GM19324 (cell line): ENCODE results near the gene GNAS.
"Not testable (repeated sequence)": the region's sequence is repeated elsewhere in the genome, so short reads cannot be mapped to it uniquely, and the experiment has no call there.

Experiments used
- ATAC-seq: cut with Tn5 transposase; IDR thresholded peaks from one replicate; pipeline ENCODE4 v1.9.1; 2021; ENCODE audit warnings: mild to moderate bottlenecking, moderate library complexity; ENCODE audit not compliant: unreplicated experiment, low FRiP score

GNAS gene

DNA sequence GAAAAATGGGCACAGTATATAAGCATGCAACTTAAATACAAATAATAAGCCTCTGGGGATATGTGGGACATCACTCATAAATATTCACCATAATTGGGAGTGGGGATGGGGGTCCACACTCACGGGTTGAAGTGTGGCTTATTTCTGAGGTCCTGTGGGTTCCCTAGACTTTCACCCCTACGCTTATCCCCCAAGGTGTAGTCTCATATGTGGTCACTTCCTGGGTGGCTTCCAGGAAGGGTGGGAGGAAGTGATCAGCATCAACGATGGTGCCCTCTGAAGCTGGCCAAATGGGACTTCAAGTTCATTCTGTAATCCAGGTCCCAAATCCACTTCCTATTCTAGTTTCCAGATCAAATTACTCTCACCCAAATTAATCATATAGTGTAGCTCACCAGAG is 59.5 kb downstream of the GNAS start:
- ATAC-seq = no peak

DNA sequence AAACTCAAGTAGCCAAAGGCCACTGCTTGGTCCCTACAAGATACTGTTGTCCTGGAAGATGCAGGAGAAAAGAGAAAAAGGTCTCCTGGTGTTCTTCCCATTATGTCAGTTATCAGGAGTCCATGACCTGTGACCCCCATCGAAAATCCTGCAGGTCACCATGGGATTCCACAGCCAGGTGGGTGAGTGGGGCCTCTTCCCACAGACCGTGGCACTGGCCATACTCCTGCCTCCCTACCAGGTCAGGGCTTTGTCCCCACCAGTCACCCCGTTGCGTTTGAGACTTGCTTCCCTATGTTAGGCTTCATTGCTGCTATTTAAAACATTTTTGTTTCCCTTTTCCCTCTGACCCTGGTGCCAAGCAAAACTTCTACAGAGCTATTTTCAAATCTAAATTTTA is 60.6 kb downstream of the GNAS start:
- no peak for ATAC-seq

DNA sequence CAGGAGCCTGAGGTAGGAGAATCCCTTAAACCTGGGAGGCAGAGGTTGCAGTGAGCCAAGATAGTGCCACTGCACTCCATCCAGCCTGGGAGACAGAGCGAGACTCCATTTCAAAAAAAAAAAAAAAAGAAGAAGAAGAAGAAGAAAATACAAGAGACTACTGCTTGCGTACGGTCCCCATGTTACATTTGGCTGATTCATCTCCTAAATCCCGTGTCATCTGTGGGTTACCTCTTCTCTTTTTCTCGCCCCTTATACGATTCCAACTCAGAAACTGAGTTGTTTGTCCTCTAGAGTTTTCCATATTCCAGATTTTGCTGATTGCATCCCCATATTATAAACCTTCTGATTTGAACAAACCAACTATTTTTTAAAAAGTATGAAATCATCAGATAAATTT is 66.1 kb downstream of the GNAS start:
- no peak for ATAC-seq

DNA sequence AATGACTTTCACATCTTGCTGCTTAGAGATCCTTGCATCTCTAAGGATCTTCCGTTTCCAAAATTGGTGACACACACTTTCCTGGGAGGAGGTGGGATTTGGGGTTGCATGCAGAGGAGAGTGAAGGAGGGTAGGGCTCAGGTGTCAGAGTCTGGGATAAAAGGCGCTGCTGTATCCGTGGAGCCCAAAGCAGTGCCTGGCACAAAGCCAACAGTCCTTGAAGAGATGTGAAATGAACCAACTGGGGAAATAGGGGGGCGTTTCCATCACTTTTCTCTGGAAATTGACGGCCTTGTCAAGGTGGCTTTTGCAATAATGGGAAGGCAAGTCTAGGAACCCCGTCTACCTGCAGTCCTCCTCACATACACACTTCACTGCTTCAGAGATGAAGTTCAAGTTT is 69.0 kb downstream of the GNAS start:
- ATAC-seq = no peak

DNA sequence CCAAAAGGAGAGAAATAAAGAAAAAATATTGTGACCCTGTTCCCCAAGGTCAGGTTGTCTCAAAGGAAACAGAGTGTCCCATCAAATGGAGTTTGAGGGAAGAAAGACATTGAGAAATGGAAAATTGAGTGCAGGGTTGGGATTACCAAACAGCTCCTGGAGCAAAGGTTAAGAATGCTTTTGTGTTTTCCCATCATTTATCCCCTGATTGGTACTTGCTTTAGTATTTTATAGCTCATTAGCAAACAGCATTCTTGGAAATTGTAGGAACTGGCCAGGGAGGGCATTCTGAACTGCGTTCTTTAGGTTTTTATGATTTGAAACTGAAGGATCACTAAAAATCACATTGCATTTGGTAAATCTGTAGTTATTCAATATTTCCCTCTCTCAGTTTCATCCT is 69.5 kb downstream of the GNAS start:
- no peak for ATAC-seq

DNA sequence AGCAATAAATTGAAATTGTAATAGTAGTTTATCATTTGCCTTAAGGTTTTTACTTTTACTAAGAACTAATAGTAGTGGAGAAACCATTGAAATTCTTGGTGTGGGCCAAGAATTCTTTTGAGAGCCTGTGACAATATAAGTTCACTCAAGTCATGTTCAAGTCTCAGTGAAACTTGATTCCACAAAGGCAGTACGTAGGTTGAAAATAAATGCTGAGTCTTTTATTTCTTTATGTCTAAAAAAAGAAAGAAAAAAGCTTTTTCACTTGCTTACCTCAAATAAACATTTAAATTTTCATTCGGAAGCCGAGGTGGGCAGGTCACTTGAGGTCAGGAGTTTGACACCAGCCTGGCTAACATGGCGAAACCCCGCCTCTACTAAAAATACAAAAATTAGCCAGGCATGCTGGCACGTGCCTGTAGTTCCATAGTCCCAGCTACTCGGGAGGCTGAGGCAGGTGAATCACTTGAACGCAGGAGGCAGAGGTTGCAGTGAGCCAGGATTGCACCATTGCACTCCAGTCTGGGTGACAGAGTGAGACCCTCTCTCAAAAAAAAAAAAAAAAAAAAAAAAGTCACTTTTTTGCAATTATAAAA is 70.7 kb downstream of the GNAS start:
- no peak for ATAC-seq

DNA sequence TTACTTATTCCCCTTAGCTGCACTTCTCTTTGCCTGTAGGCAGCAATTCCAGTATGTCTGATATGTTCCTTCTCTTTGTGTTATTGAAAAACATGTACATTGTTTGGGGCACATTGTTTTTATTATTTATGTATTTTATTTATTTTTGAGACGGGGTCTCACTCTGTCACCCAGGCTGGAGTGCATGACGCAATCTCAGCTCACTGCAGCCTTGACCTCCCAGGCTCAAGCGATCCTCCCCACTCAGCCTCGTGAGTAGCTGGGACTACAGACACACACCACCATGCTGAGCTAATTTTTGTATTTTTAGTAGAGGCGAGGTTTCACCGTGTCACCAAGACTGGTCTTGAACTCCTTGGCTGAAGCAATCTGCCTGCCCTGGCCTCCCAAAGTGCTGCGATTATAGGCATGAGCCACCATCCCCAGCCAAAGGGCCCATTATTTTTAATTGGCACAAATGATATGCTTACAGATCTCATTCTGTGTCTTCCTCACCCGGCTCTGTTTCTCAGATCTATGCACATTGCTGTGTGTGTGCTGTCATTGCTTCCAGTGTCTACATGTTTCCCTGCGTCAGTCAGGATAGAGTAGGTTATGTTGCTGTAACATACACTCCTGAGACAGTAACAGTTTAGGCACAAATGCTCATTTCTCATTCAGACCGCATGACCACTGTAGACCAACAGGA is 74.4 kb downstream of the GNAS start:
- no peak for ATAC-seq

DNA sequence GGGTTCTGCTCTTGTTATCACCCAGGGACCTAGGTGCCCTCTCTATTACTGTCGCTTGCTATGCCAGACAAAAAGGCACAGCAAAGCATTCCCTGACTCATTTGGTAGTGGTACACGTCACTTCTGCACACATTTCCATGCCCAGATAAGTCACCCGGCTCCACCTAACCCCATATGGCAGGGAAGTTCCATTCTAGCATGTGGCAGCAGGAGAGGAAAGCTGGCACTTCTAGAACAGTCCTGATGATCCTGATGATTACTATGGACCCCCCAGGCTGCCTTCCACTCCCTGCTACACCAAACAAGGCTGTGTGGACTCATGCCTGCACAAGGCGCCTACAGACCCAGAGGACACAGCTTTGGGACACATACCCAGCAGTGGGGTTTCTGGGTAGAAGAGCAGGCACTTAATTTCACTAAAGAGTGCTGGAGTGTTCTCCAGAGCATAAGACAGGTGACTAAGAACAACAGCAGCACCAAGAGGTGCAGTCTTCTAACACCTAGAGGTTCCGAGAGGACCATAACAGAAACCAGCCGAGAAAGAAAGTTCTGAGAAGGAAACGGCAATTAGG is 75.1 kb downstream of the GNAS start:
- no peak for ATAC-seq

DNA sequence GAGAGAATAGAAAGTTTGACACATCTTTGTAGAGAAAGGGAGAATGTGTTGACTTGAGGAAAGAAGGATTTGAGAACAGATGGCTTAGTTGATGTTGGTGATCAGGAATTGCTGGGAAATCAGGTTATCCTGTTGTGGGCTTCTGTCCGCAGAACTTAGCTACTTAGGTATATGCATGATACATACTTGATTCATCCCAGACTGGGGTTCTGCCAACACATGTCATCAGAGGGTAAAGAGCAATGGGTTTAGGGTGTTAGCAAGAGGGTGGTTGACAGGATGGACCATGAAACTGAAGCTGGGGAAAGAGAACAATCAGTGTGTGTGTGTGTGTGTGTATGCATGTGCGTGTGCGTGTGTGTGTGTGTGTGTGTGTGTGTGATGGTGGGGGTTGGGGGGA is 78.0 kb downstream of the GNAS start:
- no peak for ATAC-seq

DNA sequence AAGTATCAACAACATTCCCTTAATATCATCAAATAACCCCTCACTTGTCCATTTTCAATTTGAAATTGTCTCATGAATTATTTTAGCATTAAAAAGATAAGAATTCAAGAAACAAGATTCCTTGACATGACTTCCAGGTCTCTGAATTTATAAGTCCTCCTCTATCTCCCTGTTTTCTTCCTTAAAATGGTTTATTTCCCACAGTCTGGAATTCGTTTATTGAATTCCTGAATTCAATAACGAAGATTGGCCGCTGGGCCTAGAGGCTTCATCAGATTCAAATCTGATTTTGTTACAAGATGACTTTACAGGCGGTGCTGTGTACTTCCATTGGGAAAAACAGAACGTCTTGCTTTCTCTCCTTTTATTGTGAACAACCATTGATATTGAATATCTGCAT is 79.7 kb downstream of the GNAS start:
- ATAC-seq = no peak

DNA sequence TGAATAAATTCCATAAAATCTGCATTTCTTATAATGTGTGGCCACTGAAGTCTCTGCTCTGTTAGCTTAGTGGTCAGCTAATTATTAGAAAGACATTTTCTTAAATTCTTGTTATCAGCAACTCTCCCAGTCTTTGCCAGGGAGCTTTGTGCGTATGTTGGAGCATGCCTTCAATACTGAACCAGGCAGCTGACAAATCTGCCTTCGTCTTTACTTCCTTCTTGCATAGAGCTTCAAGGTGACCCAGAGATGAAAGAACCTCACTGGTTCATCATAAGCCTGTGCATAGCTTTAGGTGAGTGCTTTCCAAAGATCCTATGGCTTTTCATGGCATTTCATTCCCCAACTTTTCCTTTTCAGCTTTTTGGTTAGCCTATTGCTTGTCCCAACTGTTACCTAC is 85.6 kb downstream of the GNAS start:
- no peak for ATAC-seq

DNA sequence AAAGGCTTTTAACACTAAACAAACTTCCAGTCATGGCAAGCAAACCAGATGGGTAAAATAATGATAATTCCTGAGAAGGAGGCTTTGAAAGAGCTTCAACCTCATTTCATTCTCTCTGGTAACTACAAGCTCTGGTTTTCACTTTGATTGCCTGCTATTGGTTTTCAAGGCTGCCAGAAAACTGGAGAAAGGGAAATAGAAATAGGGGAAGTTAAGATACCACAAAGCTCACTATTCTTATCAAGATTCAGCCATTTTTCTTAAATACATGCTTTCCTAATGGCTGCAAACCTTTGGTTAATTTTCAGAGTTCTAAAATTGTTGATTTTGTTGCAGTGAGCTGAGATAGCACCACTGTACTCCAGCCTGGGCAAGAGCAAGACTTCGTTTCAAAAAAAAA is 86.0 kb downstream of the GNAS start:
- no peak for ATAC-seq

DNA sequence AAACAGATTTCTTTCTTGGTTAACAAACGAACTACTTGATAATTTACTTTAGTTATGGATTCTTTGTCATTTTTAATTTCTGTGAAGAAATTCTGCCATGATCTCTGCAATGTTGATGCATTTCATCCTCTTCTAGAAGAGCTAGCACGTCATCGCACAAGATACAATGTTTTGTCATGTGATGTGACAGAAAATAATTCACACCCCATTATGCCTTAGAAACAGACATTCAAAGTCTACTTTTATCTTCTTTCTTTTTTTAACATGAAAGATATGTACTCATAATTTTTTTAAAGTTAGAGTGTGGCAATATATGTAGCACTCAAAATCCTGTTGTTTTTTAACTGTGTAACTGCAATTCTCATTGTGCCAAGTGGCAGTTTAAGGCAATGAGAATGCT is 89.0 kb downstream of the GNAS start:
- ATAC-seq = no peak

DNA sequence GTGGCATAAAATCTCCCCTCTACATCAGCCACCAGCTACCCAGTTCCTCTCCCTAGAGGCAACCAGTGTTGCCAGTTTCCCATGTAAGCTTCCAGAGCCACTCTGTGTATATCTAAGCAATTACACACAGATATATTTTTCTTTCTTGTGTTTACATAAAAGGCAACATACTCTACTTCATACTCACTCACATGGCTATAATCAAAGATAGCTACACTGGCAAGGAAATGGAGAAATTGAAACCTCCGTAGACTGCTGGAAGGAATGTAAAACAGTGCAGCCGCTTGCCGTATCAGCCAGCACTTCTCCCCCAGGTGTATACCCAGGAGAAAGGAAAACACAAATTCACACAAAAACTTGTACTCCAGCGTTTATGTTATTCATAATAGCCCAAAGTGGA is 90.0 kb downstream of the GNAS start:
- ATAC-seq = no peak

DNA sequence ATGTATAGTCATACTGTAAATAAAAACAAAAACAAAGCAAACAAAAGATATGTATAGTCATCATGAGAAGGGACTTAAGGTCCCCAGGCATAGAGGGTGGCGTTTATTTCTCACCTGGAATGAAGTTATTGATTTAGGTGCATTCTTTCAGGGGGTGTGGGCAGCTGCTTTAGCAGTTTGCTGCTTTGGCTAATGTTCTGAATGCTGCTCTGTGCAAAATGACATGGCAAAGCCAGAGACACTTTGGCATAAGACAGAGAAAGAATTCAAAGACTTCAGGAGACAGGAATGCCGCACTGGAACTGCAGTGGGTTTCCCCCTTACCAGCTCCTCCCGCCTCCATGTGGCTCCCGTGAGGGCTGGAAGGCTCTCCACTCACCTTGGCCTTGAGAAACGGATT is 92.1 kb downstream of the GNAS start:
- no peak for ATAC-seq

DNA sequence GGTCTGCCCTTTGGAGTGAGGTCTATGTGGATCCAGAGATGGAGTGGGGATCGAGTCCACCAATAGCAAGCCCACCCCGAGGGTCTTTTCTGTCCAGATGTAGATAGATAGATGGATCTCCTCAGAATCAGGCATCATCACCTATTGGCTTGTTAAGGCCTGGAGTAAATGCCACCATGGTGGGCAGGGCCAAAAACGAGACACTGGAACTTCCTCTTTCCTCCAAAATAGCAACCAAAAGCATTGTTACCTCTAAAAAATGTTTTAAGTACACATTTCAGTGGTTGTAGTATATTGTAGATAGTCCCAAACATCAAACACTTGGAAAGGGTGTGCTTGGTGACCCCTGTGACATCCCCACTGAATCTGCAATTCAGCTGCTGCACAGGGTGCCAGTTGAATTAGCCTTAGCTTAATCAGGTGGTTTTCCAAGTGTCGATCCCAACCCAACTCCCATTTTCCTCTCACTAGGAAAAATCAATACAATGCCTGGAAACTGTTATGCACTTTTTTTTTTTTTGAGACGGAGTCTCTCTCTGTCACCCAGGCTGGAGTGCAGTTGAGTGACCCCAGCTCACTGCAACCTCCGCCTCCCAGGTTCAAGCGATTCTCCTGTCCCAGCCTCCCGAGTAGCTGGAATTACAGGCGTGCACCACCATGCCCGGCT is 93.6 kb downstream of the GNAS start:
- ATAC-seq = no peak

DNA sequence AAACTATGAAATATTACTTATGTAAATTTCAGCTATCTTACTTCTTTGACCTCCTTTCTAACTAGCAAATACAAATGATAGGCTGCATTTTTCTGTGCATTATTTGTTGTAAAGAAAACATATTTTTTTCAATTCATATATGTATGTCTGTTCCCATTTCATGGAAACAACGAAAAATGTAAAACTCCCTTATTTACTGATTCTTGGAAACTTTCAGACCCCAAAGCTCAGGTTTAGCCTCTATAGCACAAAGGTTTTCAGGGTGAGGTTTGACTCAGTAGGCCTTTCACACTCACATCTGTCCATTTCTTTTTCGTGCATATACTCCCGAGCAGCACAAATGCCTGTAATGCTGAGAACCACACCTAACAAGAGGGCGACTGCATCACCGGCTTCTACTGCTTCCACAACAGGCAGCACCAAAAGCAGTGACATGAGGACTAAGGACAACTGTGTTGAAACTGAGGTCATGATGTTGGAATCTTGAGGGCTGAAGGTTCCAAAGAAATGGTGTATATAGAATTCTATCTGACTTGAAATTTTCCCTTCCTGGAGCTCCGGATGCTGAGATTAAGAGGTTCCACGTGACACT is 95.4 kb downstream of the GNAS start:
- not testable (repeated sequence) for ATAC-seq

DNA sequence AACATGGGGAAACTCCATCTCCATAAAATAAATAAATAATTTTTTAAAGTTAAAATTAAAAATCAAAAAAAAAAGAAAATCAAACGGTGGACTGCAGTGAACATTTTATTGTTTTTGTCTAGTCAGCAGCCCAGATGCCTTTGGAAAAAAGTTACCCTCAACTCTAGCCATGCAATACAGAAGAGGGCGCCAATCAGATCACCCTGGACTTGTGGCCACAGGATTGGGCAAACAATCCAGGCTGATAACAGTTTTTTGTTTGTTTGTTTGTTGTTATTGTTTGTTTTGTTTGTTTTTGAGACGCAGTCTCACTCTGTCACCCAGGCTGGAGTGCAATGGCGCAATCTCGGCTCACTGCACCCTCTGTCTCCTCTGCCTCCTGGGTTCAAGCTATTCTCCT is 98.1 kb downstream of the GNAS start:
- ATAC-seq = no peak

DNA sequence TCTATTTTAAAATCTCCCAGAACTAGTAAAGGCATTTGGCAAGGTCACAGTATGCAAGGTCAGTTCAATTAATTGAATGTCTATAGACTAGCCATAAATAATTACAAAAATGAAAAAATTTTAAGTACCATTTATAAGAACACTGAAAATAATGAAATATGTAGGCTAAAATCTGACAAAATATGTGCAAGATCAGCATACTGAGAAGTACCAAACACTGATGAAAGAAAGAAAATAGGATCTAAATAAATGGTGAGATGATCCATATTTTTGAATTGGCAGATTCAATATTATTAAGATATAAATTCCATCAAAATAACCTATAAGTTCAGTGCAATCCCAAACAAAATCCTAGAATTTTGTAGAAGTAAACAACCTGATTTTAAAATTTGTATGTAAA is 100.5 kb downstream of the GNAS start:
- ATAC-seq = no peak

DNA sequence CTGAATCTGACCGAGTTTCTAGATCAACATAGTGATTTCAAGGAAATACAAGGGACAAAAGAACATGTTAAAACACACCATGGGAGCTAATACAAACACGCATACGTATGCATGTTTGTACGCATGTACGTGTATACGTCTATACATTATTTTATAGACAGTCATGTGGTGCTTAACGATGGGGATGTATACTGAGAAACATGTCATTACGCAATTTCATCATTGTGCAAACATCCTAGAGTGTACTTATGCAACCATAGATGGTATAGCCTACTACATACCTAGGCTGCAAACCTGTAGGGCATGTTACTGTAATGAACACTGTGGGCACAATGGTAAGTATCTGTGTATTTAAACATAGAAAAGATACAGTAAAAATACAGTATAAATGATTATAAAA is 103.6 kb downstream of the GNAS start:
- no peak for ATAC-seq

DNA sequence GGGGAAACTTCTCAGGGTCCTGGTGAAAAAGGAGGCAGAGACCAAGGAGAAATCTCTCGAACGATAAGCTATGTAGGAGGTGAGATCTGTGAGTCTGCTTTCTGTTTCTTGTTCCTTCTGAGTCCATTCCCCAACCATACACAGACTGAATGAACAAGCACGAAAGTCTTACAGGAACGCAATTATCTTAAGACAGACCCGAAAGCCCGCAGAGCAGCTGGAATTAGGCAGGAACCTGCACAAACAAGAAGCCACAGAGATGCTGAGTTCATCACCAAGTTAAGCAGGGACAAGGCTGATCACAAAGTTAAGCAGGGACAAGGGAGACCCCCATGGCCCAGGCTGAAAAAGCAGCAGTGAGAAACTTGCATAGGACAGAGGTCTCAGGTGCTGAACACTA is 107.1 kb downstream of the GNAS start:
- ATAC-seq = no peak
